ENCODE measurements around the gene STAP2. TPM values are rescaled to one million over a fixed set of nuclear protein-coding genes. Genes with fewer than 3 reads are reported as not detected.
A peak's percentile ranks its signal among the peaks of the same experiment; 100 is the strongest.

The STAP2 gene
- total and polyA plus RNA-seq, 9 of the 15 experiments (the other 6 are each of a cell fraction or from before 2014, with no cell fraction given), result 1.2 to 9.8 (median 4.5) TPM

DNA sequence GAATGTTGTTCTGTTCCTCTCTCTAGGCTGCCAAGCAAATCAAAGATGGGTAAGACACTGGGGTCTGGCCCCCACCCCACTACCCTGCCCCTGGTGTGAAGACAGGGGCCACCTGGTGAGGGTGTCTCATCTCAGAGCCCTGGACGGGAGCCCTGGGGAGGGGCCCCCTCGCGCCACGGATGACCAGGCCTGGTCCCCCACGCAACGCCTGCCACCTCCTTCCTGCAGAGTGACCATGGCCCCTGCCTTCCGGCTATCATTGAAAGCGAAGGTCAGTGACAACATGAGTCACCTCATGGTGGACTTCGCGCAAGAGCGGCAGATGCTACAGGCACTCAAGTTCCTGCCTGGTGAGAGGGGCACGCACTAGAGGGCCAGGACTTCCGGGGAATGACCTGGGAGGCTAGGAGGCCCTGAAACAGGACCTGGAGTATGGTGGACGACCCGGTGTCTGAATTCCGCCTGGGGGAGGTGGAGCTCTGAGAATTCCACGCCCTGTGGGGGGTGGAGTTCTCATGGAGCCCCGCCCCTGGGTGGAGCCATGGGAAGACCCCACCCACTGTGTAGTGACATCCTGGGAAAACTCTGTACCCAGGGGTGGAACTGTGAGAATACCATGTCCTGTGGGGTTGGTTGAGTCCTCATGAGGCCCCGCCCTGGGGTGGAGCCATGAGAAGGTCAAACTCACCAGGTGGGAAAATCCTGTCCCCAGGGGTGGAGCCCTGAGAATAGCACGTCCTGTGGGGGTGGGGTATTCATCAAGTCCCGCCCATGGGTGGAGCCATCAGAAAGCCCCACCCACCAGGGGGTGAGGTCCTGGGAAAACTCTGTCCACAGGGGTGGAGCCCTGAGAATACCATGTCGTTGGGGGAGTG is 28.1 kb downstream of the STAP2 start (continued):
- TF ChIP-seq, protein P1, sequence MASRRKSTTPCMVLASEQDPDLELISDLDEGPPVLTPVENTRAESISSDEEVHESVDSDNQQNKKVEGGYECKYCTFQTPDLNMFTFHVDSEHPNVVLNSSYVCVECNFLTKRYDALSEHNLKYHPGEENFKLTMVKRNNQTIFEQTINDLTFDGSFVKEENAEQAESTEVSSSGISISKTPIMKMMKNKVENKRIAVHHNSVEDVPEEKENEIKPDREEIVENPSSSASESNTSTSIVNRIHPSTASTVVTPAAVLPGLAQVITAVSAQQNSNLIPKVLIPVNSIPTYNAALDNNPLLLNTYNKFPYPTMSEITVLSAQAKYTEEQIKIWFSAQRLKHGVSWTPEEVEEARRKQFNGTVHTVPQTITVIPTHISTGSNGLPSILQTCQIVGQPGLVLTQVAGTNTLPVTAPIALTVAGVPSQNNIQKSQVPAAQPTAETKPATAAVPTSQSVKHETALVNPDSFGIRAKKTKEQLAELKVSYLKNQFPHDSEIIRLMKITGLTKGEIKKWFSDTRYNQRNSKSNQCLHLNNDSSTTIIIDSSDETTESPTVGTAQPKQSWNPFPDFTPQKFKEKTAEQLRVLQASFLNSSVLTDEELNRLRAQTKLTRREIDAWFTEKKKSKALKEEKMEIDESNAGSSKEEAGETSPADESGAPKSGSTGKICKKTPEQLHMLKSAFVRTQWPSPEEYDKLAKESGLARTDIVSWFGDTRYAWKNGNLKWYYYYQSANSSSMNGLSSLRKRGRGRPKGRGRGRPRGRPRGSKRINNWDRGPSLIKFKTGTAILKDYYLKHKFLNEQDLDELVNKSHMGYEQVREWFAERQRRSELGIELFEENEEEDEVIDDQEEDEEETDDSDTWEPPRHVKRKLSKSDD (conservative IDR thresholded peaks at IDR 0.05; ENCODE audit: low read length), result no peak
- TF ChIP-seq KDM5B (IDR thresholded peaks at IDR 0.05; ENCODE audit: insufficient replicate concordance, low read depth, low read length) (peak; percentile 82), PYGO2 (tag; IDR thresholded peaks at IDR 0.05) (no peak), POLR2B (IDR thresholded peaks at IDR 0.05; ENCODE audit: low read depth, partially characterized antibody) (peak; percentile 84), HDGF (IDR thresholded peaks at IDR 0.05) (0 out of 2 replicates have a peak, but pooled peaks have one; percentile 38), TCF7 (IDR thresholded peaks at IDR 0.05; ENCODE audit: borderline replicate concordance) (no peak), FOS (IDR thresholded peaks at IDR 0.05; ENCODE audit: extremely low read depth, insufficient read length) (peak; percentile 15)
- TF ChIP-seq, protein P2, sequence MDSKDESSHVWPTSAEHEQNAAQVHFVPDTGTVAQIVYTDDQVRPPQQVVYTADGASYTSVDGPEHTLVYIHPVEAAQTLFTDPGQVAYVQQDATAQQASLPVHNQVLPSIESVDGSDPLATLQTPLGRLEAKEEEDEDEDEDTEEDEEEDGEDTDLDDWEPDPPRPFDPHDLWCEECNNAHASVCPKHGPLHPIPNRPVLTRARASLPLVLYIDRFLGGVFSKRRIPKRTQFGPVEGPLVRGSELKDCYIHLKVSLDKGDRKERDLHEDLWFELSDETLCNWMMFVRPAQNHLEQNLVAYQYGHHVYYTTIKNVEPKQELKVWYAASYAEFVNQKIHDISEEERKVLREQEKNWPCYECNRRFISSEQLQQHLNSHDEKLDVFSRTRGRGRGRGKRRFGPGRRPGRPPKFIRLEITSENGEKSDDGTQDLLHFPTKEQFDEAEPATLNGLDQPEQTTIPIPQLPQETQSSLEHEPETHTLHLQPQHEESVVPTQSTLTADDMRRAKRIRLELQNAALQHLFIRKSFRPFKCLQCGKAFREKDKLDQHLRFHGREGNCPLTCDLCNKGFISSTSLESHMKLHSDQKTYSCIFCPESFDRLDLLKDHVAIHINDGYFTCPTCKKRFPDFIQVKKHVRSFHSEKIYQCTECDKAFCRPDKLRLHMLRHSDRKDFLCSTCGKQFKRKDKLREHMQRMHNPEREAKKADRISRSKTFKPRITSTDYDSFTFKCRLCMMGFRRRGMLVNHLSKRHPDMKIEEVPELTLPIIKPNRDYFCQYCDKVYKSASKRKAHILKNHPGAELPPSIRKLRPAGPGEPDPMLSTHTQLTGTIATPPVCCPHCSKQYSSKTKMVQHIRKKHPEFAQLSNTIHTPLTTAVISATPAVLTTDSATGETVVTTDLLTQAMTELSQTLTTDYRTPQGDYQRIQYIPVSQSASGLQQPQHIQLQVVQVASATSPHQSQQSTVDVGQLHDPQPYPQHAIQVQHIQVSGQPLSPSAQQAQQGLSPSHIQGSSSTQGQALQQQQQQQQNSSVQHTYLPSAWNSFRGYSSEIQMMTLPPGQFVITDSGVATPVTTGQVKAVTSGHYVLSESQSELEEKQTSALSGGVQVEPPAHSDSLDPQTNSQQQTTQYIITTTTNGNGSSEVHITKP (IDR thresholded peaks at IDR 0.05; ENCODE audit: partially characterized antibody), result peak; percentile 90
- TF ChIP-seq, protein P3, sequence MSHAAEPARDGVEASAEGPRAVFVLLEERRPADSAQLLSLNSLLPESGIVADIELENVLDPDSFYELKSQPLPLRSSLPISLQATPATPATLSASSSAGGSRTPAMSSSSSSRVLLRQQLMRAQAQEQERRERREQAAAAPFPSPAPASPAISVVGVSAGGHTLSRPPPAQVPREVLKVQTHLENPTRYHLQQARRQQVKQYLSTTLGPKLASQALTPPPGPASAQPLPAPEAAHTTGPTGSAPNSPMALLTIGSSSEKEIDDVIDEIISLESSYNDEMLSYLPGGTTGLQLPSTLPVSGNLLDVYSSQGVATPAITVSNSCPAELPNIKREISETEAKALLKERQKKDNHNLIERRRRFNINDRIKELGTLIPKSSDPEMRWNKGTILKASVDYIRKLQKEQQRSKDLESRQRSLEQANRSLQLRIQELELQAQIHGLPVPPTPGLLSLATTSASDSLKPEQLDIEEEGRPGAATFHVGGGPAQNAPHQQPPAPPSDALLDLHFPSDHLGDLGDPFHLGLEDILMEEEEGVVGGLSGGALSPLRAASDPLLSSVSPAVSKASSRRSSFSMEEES (CRISPR knock-in tag; IDR thresholded peaks at IDR 0.05), result no peak
